ENCODE measurements around the gene CD164L2.
"Not testable (repeated sequence)": the region's sequence is repeated elsewhere in the genome, so short reads cannot be mapped to it uniquely, and the experiment has no call there.

CD164L2 gene
- total RNA-seq = 0 to 0.07 reads per million in 2 donors

DNA sequence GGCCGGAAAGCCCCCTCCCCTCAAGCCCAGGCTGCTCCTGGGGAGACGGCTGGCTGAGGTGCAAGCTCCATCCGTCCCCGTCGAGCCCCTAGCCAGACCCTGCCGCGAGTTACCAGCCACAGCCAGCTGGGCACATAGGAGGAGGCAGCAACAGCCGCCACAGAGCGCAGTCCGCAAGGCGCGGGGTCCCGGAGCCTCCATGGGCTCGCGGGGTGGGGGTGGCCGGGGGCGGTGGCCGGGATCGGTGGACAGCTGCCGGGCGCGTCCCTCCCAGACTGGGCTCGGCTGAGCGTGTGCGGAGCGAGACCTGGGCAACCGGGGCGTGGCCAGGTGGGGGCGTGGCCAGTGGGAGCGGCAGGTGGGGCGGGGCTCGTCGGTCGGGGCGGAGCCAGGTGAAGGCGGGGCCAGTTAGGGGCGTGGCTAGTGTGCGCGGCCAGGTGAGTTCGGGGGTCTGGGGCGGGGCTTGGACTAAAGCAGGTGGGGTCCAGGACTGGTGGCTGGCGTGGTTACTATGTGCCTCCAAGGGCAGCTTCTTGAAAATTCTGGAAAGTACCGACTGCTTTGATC is at the start of gene CD164L2:
CD164L2 (minus strand) TSS at position 295 of the 567 bp plus-strand sequence; CDS start at position 201, 94 bp downstream.
- DNase-seq = peak; percentile 52

DNA sequence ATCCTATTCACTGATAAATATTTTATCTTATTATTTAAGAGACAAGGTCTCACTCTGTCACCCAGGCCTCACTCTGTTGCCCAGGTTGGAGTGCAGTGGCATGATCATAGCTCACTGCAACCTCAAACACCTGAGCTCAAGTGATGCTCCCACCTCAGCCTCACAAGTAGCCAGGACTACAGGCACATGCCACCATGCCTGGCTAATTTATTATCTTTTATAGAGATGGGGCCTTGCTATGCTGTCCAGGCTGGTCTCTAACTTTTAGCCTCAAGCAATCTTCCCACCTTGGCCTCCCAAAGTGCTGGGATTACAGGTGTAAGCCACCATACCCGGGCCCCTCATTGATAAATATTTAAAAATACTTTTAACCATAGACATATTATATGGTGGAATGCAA is 49.6 kb upstream of the CD164L2 start:
- DNase-seq = not testable (repeated sequence)

GRCh38 chr1:27431601-27431940 is 48.4 kb upstream of the CD164L2 start:
- DNase-seq = no peak

GRCh38 chr1:27430903-27431600 is 47.9 kb upstream of the CD164L2 start:
- DNase-seq = no peak

- no peak for DNase-seq
Observed at GRCh38 chr1:27429029-27429425, 45.9 kb upstream of the CD164L2 start.

GRCh38 chr1:27428316-27429028 is 45.3 kb upstream of the CD164L2 start:
- DNase-seq = no peak

DNA sequence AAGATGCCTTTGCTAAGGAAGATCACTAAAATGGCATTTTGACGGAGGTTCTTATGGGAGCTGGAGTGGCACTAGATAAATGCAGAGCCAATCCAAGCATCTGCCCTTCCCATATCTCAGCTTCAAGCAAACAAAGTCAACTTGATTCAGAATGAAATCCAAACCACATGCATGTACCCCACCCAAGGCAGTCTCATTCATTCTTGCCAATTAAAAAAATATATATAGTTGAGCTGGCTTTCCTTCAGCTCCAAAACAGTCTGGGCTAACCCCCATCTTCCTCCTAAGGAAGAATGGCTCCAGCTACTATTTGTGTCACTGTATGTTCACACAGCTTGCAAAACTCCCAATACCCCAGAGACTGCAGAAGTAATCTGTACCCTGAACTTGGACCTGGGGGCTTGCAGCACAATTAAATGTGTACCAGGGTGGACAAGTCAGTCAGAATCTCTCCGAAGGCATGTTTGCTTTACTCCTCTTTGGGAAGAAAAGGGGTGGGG is 44.7 kb upstream of the CD164L2 start:
- DNase-seq = no peak

- no peak for DNase-seq
Observed at GRCh38 chr1:27427329-27427728, 44.2 kb upstream of the CD164L2 start.

- DNase-seq = no peak
Observed at GRCh38 chr1:27423709-27424108, 40.6 kb upstream of the CD164L2 start.

DNA sequence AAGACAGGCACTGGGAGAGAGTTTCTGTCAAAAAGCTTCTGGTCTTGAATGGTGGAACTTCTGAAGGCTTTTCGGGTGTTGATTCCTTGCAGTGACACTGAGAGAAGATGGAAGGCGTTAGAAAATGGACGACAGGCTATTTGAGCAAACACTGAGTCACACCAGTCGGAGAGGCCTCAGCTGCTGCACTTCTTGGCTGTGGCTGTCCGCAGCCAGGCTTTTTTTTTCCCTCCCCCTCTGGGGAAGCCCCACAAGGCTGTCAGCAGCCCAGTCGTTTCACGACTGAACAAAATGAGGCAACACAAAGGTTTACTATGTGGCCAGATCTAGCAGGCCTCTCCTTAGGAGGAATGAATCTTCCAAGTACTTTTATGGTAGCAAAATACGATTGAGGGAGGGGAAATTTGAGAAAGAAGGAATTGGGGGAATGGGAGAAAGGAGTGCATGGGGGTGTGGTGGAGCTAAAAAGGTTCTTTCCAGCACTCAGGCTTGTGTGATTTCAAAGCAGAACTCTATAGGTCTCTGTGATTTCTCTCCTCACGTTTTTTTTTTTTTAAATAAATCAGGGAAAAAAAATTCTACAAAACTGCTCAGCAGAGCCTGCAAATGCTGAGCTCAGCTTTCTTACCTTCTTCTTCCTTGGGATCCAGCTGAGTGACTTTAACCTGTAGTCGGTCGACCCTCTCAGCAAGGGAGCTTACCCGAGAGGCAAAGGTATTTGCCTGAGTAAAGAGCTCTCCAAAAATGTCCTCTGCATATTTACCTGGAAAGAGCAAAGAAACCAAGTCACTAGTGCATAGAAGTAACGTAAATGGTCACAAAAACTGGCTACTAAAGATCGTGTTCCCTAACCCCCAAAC is 35.4 kb upstream of the CD164L2 start:
- DNase-seq = no peak

GRCh38 chr1:27417713-27418112 is 34.6 kb upstream of the CD164L2 start:
- no peak for DNase-seq

- DNase-seq = no peak
Observed at GRCh38 chr1:27416387-27417111, 33.4 kb upstream of the CD164L2 start.

DNA sequence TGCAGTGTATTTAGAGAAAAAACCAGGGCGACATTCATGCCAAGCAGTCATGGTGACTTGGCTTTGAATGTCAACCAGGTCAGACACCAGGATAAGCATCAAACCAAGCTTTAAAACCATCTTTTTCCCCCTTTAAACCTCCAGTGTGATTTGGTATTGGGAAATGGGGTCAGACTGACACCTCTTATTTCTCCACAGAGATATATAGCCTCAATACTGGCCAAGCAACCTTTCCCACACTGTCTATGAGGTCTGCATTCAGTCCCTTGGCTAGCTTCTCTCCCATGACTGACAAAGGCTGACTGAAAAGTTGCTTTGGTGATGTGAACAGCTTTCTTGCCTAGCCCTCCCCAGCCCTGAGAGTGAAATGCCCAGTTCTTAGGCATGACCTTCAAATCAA is 31.0 kb upstream of the CD164L2 start:
- no peak for DNase-seq

GRCh38 chr1:27413004-27413403 is 29.9 kb upstream of the CD164L2 start:
- no peak for DNase-seq

DNA sequence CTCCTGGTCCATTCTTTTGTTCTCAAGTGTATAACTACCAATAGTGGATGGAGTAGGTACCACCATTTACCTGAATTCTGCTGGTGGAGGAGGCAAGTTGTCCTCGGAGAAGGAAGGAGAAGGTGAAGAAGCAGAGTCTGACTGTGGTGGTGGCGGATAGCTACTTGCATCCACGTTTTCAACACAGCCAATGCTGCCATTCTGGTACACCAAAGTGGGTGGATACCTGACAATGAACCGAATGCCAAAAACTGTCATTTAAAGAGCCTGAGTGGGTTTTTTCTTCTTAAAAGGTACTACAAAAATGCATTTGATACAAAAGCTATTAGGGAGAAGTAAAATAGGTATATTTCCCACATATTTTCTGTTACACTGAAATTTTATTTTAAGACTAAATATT is 29.4 kb upstream of the CD164L2 start:
- DNase-seq = no peak

- DNase-seq = no peak
Observed at GRCh38 chr1:27410709-27411108, 27.6 kb upstream of the CD164L2 start.

DNA sequence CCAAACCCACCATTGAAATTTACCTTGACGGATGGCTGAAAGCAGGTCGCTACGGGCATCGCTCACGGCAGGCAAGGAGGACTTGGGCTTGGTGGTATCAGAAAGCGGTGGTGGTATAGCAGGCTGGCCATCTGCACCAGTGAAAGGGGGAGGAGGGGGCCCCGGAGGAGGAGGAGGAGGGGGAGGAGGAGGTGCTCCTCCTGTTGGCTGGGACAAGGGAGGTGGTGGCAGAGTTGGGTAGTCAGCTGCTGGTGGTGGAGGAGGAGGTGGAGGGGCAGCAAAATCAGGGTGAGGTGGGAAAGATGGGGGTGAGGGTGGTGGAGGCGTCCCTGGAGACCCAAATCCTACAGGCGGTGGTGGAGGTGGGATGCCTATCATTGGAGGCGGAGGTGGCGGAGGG is 26.5 kb upstream of the CD164L2 start:
- DNase-seq = no peak

DNA sequence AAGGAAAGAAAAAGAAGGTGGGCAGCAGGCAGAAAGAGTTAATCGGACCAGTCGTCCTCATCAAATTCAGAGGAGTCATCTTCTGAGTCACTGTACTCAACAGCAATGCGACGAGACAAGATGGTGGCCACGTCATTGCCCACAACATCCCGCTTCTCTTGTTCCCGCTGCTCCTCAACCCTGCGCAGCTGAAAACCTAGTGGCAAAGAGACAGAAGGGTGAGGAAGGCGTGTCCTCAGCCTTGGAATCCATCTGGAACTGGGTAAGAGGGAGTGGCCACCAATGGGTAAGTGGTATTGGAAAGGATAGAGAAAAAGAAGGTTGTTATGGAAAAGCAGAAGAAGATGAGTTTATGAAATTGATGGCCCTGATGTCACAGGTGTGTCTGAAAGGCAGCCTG is 25.0 kb upstream of the CD164L2 start:
- no peak for DNase-seq

DNA sequence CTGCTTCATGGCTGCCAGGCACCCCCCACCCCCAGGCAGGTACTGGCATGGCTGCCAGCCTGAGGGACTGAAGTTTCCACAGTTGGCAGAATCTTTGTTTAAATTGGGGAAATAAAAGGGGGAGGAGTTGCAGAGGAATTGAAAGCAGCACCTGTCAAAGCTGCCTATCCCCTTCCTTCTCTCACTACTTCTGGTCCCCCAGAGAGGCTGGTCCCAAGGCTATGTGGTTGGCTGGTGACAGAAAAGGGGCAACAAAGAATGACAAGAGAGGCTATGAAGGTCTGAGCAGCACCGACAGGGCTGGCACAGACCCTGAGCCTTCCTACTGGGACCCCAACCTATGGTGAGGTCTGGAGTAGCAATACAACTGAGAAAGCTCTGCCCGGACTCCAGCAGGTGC is 23.7 kb upstream of the CD164L2 start:
- DNase-seq = not testable (repeated sequence)

- DNase-seq = no peak
Observed at GRCh38 chr1:27406362-27406680, 23.2 kb upstream of the CD164L2 start.

DNA sequence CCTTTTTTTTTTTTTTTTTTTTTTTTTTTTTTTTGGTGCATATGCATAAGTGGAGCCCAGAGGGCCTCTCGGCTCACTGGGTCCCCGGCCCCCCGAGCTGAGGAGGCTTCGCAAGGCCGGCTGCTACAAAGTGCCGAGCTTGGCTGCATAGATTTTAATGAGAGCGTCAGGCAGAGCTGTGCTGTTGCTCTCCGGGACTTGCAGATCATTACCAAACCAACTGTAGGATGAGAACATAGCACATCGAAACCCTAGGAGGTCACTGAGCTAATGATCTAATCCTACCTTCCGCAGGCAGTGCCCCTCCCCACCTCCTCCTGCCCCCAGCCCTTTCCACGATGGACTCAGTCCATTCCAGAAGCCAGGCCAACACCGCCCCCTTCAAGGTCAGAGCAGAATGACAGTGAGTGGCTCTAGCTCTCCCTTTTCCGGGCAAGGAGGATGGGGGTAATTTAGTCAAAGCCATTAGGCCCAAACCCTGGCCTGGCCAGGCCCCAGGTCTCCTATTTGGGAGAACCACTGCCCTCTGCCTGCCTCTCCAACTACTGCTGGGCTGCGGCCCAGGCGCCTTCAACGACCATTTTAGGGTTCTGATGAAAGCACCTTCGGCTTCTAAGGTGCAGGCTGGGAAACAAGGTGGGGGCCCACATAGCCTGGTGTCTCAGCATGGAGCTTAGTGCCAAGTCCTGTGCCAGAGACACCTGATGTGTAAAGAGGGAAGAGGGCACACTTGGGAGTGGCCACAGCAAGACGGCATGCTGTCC is 22.6 kb upstream of the CD164L2 start:
- not testable (repeated sequence) for DNase-seq

- DNase-seq = no peak
Observed at GRCh38 chr1:27405074-27405473, 21.9 kb upstream of the CD164L2 start.

Data from T-helper 9 cell (primary cell).